Activated T-cell treated with anti-CD3 and anti-CD28 coated beads, Interleukin-2, amount 50 U/mL, for 24 hours (primary cell): ENCODE results near the gene SCAPER.

Experiments used
- DNase-seq: peaks from one replicate; pipeline ENCODE4 v3.0.0-alpha.2; 2020
- H3K27ac Mint-ChIP-seq: 2 replicates; pipeline ENCODE4 v1.8.0; 2020; ENCODE audit warnings: mild to moderate bottlenecking, mixed read lengths
- H3K27me3 Mint-ChIP-seq: 2 replicates; pipeline ENCODE4 v1.8.0; 2020; ENCODE audit warnings: mixed read lengths
- H3K36me3 Mint-ChIP-seq: 2 replicates; pipeline ENCODE4 v1.8.0; 2020; ENCODE audit warnings: low read depth, mixed read lengths
- H3K4me1 Mint-ChIP-seq: 2 replicates; pipeline ENCODE4 v1.8.0; 2020; ENCODE audit warnings: low read depth, mixed read lengths
- H3K4me3 Mint-ChIP-seq: 2 replicates; pipeline ENCODE4 v1.8.0; 2020; ENCODE audit warnings: mild to moderate bottlenecking, moderate library complexity, mixed read lengths
- H3K9me3 Mint-ChIP-seq: 2 replicates; pipeline ENCODE4 v1.8.0; 2020; ENCODE audit warnings: mixed read lengths

The SCAPER gene

GRCh38 chr15:76354823-76355440, 550.2 kb downstream of the SCAPER start:
- H3K27me3 Mint-ChIP-seq: peaks cover 4% of the 10 kb centered on the region
- H3K4me1 Mint-ChIP-seq: no peaks in the 10 kb centered on the region
- no peaks in the 10 kb centered on the region for H3K9me3 Mint-ChIP-seq
- peaks cover 4% of the 10 kb centered on the region for H3K36me3 Mint-ChIP-seq
- H3K27ac Mint-ChIP-seq: no peak overlapping the region
- no peak for DNase-seq
- no peak overlapping the region for H3K4me3 Mint-ChIP-seq

- DNase-seq: no peak
- peaks cover 7% of the 10 kb centered on the region for H3K36me3 Mint-ChIP-seq
- H3K4me1 Mint-ChIP-seq: no peaks in the 10 kb centered on the region
- H3K27ac Mint-ChIP-seq: no peak overlapping the region
- H3K27me3 Mint-ChIP-seq: peaks cover 9% of the 10 kb centered on the region
- no peak overlapping the region for H3K4me3 Mint-ChIP-seq
- H3K9me3 Mint-ChIP-seq: no peaks in the 10 kb centered on the region
Measured at GRCh38 chr15:76353903-76354302, 551.2 kb downstream of the SCAPER start.

- H3K27me3 Mint-ChIP-seq: peaks cover 17% of the 10 kb centered on the region
- no peaks in the 10 kb centered on the region for H3K4me1 Mint-ChIP-seq
Measured at GRCh38 chr15:76353023-76353577, 552.0 kb downstream of the SCAPER start.

GRCh38 chr15:76349301-76350070, 555.7 kb downstream of the SCAPER start:
- Mint-ChIP-seq H3K27ac (no peak overlapping the region), H3K4me1 (peaks cover 11% of the 10 kb centered on the region), H3K27me3 (peaks cover 44% of the 10 kb centered on the region), H3K9me3 (no peaks in the 10 kb centered on the region), H3K4me3 (no peak overlapping the region), H3K36me3 (peaks cover 16% of the 10 kb centered on the region)
- no peak for DNase-seq

More at GRCh38 chr15:76353023-76353577, 552.0 kb downstream of the SCAPER start:
- Mint-ChIP-seq H3K9me3 (no peaks in the 10 kb centered on the region), H3K4me3 (no peak overlapping the region), H3K36me3 (peaks cover 10% of the 10 kb centered on the region), H3K27ac (no peak overlapping the region)
- DNase-seq: no peak

GRCh38 chr15:76347482-76348055, 557.6 kb downstream of the SCAPER start:
- DNase-seq: no peak
- peaks cover 61% of the 10 kb centered on the region for H3K27me3 Mint-ChIP-seq
- peaks cover 15% of the 10 kb centered on the region for H3K4me1 Mint-ChIP-seq
- H3K9me3 Mint-ChIP-seq: no peaks in the 10 kb centered on the region
- H3K4me3 Mint-ChIP-seq: no peak overlapping the region
- H3K27ac Mint-ChIP-seq: no peak overlapping the region
- peaks cover 16% of the 10 kb centered on the region for H3K36me3 Mint-ChIP-seq

- H3K27me3 Mint-ChIP-seq: peaks cover 66% of the 10 kb centered on the region
- peaks cover 19% of the 10 kb centered on the region for H3K4me1 Mint-ChIP-seq
- no peak for DNase-seq
- H3K9me3 Mint-ChIP-seq: no peaks in the 10 kb centered on the region
- no peak overlapping the region for H3K4me3 Mint-ChIP-seq
- peaks cover 16% of the 10 kb centered on the region for H3K36me3 Mint-ChIP-seq
- no peak overlapping the region for H3K27ac Mint-ChIP-seq
Measured at GRCh38 chr15:76346669-76347481, 558.3 kb downstream of the SCAPER start.

GRCh38 chr15:76345880-76346668, 559.1 kb downstream of the SCAPER start:
- Mint-ChIP-seq H3K9me3 (no peaks in the 10 kb centered on the region), H3K27me3 (peaks cover 73% of the 10 kb centered on the region), H3K36me3 (peaks cover 14% of the 10 kb centered on the region), H3K27ac (no peak overlapping the region), H3K4me1 (peaks cover 25% of the 10 kb centered on the region), H3K4me3 (peak overlapping the region; percentile 27)
- peak; percentile 56 for DNase-seq

- Mint-ChIP-seq H3K4me3 (peak overlapping the region; percentile 27), H3K4me1 (peaks cover 31% of the 10 kb centered on the region), H3K27me3 (peaks cover 78% of the 10 kb centered on the region), H3K36me3 (peaks cover 14% of the 10 kb centered on the region), H3K9me3 (no peaks in the 10 kb centered on the region), H3K27ac (no peak overlapping the region)
- no peak for DNase-seq
Measured at GRCh38 chr15:76345583-76345879, 559.6 kb downstream of the SCAPER start.

GRCh38 chr15:76344893-76345582, 560.1 kb downstream of the SCAPER start:
- no peak overlapping the region for H3K27ac Mint-ChIP-seq

GRCh38 chr15:76343313-76343996, 561.7 kb downstream of the SCAPER start:
- peaks cover 9% of the 10 kb centered on the region for H3K36me3 Mint-ChIP-seq

More at GRCh38 chr15:76344893-76345582, 560.1 kb downstream of the SCAPER start:
- H3K27me3 Mint-ChIP-seq: peaks cover 80% of the 10 kb centered on the region
- DNase-seq: no peak
- H3K36me3 Mint-ChIP-seq: peaks cover 14% of the 10 kb centered on the region
- H3K4me1 Mint-ChIP-seq: peaks cover 36% of the 10 kb centered on the region
- H3K4me3 Mint-ChIP-seq: peak overlapping the region; percentile 27
- no peaks in the 10 kb centered on the region for H3K9me3 Mint-ChIP-seq

GRCh38 chr15:76342382-76343201, 562.5 kb downstream of the SCAPER start:
- Mint-ChIP-seq H3K27me3 (peaks cover 80% of the 10 kb centered on the region), H3K27ac (no peak overlapping the region), H3K4me3 (no peak overlapping the region), H3K9me3 (no peaks in the 10 kb centered on the region), H3K4me1 (peaks cover 52% of the 10 kb centered on the region), H3K36me3 (peaks cover under 1% of the 10 kb centered on the region)
- DNase-seq: peak; percentile 57

More at GRCh38 chr15:76343313-76343996, 561.7 kb downstream of the SCAPER start:
- H3K4me1 Mint-ChIP-seq: peaks cover 49% of the 10 kb centered on the region
- H3K27me3 Mint-ChIP-seq: peaks cover 85% of the 10 kb centered on the region
- no peak overlapping the region for H3K4me3 Mint-ChIP-seq
- no peaks in the 10 kb centered on the region for H3K9me3 Mint-ChIP-seq
- DNase-seq: no peak
- H3K27ac Mint-ChIP-seq: no peak overlapping the region

- no peaks in the 10 kb centered on the region for H3K9me3 Mint-ChIP-seq
- no peaks in the 10 kb centered on the region for H3K36me3 Mint-ChIP-seq
- peaks cover 83% of the 10 kb centered on the region for H3K27me3 Mint-ChIP-seq
- DNase-seq: no peak
- peak overlapping the region; percentile 54 for H3K4me3 Mint-ChIP-seq
- no peak overlapping the region for H3K27ac Mint-ChIP-seq
- peaks cover 58% of the 10 kb centered on the region for H3K4me1 Mint-ChIP-seq
Measured at GRCh38 chr15:76342058-76342381, 563.1 kb downstream of the SCAPER start.
